BE2C (cell line): ENCODE results near the gene CERT1.

Experiments
- DNase-seq: peaks from one replicate; pipeline ENCODE4 v3.0.0-alpha.2; 2020
- H3K27me3 ChIP-seq: fragments of 250-450 bp; sonication (Bioruptor Pico); 2 replicates; pipeline ENCODE4 v1.5.1; 2020; ENCODE audit warnings: mild to moderate bottlenecking
- H3K36me3 ChIP-seq: fragments of 250-450 bp; sonication (Bioruptor Pico); 2 replicates; pipeline ENCODE4 v1.5.1; 2020; ENCODE audit warnings: mild to moderate bottlenecking
- H3K4me1 ChIP-seq: fragments of 250-450 bp; sonication (Bioruptor Pico); 2 replicates; pipeline ENCODE4 v1.5.1; 2020
- H3K4me3 ChIP-seq: 2 replicates; pipeline ENCODE4 v1.5.1; 2011; ENCODE audit warnings: low read depth, low read length
- H3K9me3 ChIP-seq: fragments of 250-450 bp; sonication (Bioruptor Pico); 2 replicates; pipeline ENCODE4 v1.5.1; 2020
- CTCF ChIP-seq: IDR thresholded peaks from 2 replicates; pipeline ENCODE4 v1.5.1; 2012; ENCODE audit warnings: mild to moderate bottlenecking, low read depth, low read length

Gene CERT1

GRCh38 chr5:75466006-75466716, 45.3 kb downstream of the CERT1 start:
- TF ChIP-seq CTCF, result no peak
- no peak overlapping the region for H3K4me3 ChIP-seq
- H3K9me3 ChIP-seq, result peaks cover 3% of the 10 kb centered on the region; the same call in 1 of the 2 replicates
- H3K4me1 ChIP-seq, result peaks cover 6% of the 10 kb centered on the region; the same call in 1 of the 2 replicates
- H3K27me3 ChIP-seq, result no peaks in the 10 kb centered on the region
- 0 out of 2 replicates have a peak, but pooled peaks cover 5% of the 10 kb centered on the region for H3K36me3 ChIP-seq
- no peak for DNase-seq

GRCh38 chr5:75465480-75465879, 45.9 kb downstream of the CERT1 start:
- Histone ChIP-seq H3K4me3 (no peak overlapping the region), H3K4me1 (peaks cover 7% of the 10 kb centered on the region; the same call in 1 of the 2 replicates), H3K36me3 (0 out of 2 replicates have a peak, but pooled peaks cover 2% of the 10 kb centered on the region), H3K9me3 (peaks cover 3% of the 10 kb centered on the region; the same call in 1 of the 2 replicates), H3K27me3 (no peaks in the 10 kb centered on the region)
- no peak for DNase-seq
- TF ChIP-seq CTCF, result no peak

- TF ChIP-seq CTCF, result no peak
- no peak for DNase-seq
Observed at GRCh38 chr5:75463726-75464125, 47.7 kb downstream of the CERT1 start.

GRCh38 chr5:75461679-75462078, 49.8 kb downstream of the CERT1 start:
- TF ChIP-seq CTCF, result no peak

More at GRCh38 chr5:75463726-75464125, 47.7 kb downstream of the CERT1 start:
- Histone ChIP-seq H3K9me3 (peaks cover 2% of the 10 kb centered on the region; the same call in 1 of the 2 replicates), H3K4me3 (no peak overlapping the region), H3K36me3 (peaks cover 5% of the 10 kb centered on the region; the same call in 1 of the 2 replicates), H3K27me3 (no peaks in the 10 kb centered on the region), H3K4me1 (peaks cover 7% of the 10 kb centered on the region; the same call in 1 of the 2 replicates)

GRCh38 chr5:75460942-75461610, 50.4 kb downstream of the CERT1 start:
- DNase-seq, result peak; percentile 67
- H3K9me3 ChIP-seq, result no peaks in the 10 kb centered on the region
- H3K4me3 ChIP-seq, result 0 out of 2 replicates have a peak overlapping the region, but pooled peaks have one; percentile 7
- H3K36me3 ChIP-seq, result peaks cover 5% of the 10 kb centered on the region; the same call in 1 of the 2 replicates
- H3K4me1 ChIP-seq, result peaks cover 7% of the 10 kb centered on the region; the same call in 1 of the 2 replicates
- no peak for TF ChIP-seq CTCF
- H3K27me3 ChIP-seq, result no peaks in the 10 kb centered on the region

More at GRCh38 chr5:75461679-75462078, 49.8 kb downstream of the CERT1 start:
- peaks cover 5% of the 10 kb centered on the region; the same call in 1 of the 2 replicates for H3K36me3 ChIP-seq
- no peaks in the 10 kb centered on the region for H3K9me3 ChIP-seq
- DNase-seq, result no peak
- peaks cover 7% of the 10 kb centered on the region; the same call in 1 of the 2 replicates for H3K4me1 ChIP-seq
- no peak overlapping the region for H3K4me3 ChIP-seq
- no peaks in the 10 kb centered on the region for H3K27me3 ChIP-seq

- H3K9me3 ChIP-seq, result no peaks in the 10 kb centered on the region
- no peak for TF ChIP-seq CTCF
- peaks cover 5% of the 10 kb centered on the region; the same call in 1 of the 2 replicates for H3K4me1 ChIP-seq
- no peak overlapping the region for H3K4me3 ChIP-seq
- peaks cover 5% of the 10 kb centered on the region; the same call in 1 of the 2 replicates for H3K36me3 ChIP-seq
- no peaks in the 10 kb centered on the region for H3K27me3 ChIP-seq
- DNase-seq, result no peak
Observed at GRCh38 chr5:75460532-75460931, 50.9 kb downstream of the CERT1 start.
